HUES6 (cell line): ENCODE results near the gene URGCP.

Experiments used
- H3K27ac ChIP-seq: 2 replicates; pipeline ENCODE4 v1.7.0; 2013; ENCODE audit warnings: low read depth, mild to moderate bottlenecking, low read length, inconsistent platforms
- H3K27me3 ChIP-seq: 2 replicates; pipeline ENCODE4 v1.6.1; 2013; ENCODE audit warnings: low read length; ENCODE audit not compliant: control insufficient read depth, insufficient read depth
- H3K36me3 ChIP-seq: 2 replicates; pipeline ENCODE4 v1.6.1; 2013; ENCODE audit warnings: low read length; ENCODE audit not compliant: control insufficient read depth, insufficient read depth
- H3K4me1 ChIP-seq: 2 replicates; pipeline ENCODE4 v1.6.1; 2013; ENCODE audit warnings: low read length; ENCODE audit not compliant: control insufficient read depth, insufficient read depth
- H3K4me3 ChIP-seq: 2 replicates; pipeline ENCODE4 v1.5.1; 2013; ENCODE audit warnings: low read depth, low read length
- H3K9ac ChIP-seq: one replicate; pipeline ENCODE4 v1.6.1; 2013; ENCODE audit warnings: mild to moderate bottlenecking, low read length
- H3K9me3 ChIP-seq: 2 replicates; pipeline ENCODE4 v1.6.1; 2013; ENCODE audit warnings: low read depth, low read length; ENCODE audit not compliant: control insufficient read depth, insufficient read depth

The URGCP gene

GRCh38 chr7:43888993-43889945 lies 17.1 kb downstream of the URGCP start:
- H3K4me1 ChIP-seq, result no peaks in the 10 kb centered on the region
- no peak overlapping the region for H3K4me3 ChIP-seq
- H3K9ac ChIP-seq, result no peak overlapping the region
- peaks cover 8% of the 10 kb centered on the region for H3K36me3 ChIP-seq
- no peaks in the 10 kb centered on the region for H3K9me3 ChIP-seq
- no peak overlapping the region for H3K27ac ChIP-seq
- H3K27me3 ChIP-seq, result no peaks in the 10 kb centered on the region

GRCh38 chr7:43884617-43885016 lies 21.8 kb downstream of the URGCP start:
- Histone ChIP-seq H3K4me1 (peaks cover 8% of the 10 kb centered on the region; the same call in 1 of the 2 replicates), H3K36me3 (peaks cover 17% of the 10 kb centered on the region), H3K4me3 (no peak overlapping the region), H3K27me3 (no peaks in the 10 kb centered on the region), H3K27ac (no peak overlapping the region), H3K9me3 (no peaks in the 10 kb centered on the region), H3K9ac (no peak overlapping the region)

DNA sequence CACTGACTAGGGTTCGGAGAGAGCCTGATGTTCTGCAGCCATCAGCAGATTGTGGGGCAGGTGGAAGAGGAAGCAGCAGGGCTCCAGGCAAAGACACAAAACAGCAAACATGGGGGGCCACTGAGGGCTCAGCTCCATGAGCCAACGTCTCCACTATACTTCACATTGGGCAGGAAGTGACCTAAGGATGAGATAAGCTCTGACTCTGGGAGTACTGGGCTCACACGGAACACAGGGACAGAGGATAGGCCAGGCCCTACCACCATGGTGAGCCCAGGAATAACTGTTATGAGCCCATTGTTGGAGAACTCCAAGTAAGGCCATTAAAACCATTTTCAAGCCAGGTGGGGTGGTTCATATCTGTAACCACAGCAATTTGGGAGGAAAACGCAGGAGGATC lies 22.2 kb downstream of the URGCP start:
- no peaks in the 10 kb centered on the region for H3K27me3 ChIP-seq

GRCh38 chr7:43880596-43880995 lies 25.8 kb downstream of the URGCP start:
- Histone ChIP-seq H3K36me3 (peaks cover 49% of the 10 kb centered on the region), H3K27ac (no peak overlapping the region)

More for the DNA sequence above, 22.2 kb downstream of the URGCP start:
- no peaks in the 10 kb centered on the region for H3K9me3 ChIP-seq
- H3K27ac ChIP-seq, result no peak overlapping the region
- peaks cover 8% of the 10 kb centered on the region; the same call in 1 of the 2 replicates for H3K4me1 ChIP-seq
- H3K4me3 ChIP-seq, result no peak overlapping the region
- no peak overlapping the region for H3K9ac ChIP-seq
- peaks cover 18% of the 10 kb centered on the region for H3K36me3 ChIP-seq

DNA sequence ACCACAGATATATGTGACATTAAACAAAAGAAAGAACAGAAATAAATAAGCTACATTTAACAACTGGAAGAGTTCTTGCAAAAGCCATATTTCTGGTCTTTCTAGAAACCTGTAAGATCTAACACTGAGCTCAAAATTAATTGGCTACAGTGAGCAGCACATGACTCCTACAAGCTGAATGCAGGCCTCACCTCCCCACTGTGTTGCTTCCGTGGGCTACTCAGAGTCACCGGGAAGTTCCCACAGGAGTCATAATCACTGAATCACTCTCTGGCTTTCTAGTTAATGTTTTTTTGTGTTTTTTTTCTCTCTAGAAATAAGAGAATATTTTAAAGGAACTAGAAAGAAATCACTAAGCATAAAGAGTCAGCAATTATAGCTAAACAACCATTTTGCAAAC lies 26.9 kb downstream of the URGCP start:
- H3K4me1 ChIP-seq, result peaks cover 8% of the 10 kb centered on the region; the same call in 1 of the 2 replicates
- no peak overlapping the region for H3K9ac ChIP-seq
- no peaks in the 10 kb centered on the region for H3K9me3 ChIP-seq
- peaks cover 49% of the 10 kb centered on the region for H3K36me3 ChIP-seq
- no peaks in the 10 kb centered on the region for H3K27me3 ChIP-seq
- no peak overlapping the region for H3K27ac ChIP-seq
- no peak overlapping the region for H3K4me3 ChIP-seq

More at GRCh38 chr7:43880596-43880995, 25.8 kb downstream of the URGCP start:
- H3K9me3 ChIP-seq, result no peaks in the 10 kb centered on the region
- H3K4me1 ChIP-seq, result peaks cover 8% of the 10 kb centered on the region; the same call in 1 of the 2 replicates
- H3K4me3 ChIP-seq, result no peak overlapping the region
- H3K27me3 ChIP-seq, result no peaks in the 10 kb centered on the region
- H3K9ac ChIP-seq, result no peak overlapping the region

DNA sequence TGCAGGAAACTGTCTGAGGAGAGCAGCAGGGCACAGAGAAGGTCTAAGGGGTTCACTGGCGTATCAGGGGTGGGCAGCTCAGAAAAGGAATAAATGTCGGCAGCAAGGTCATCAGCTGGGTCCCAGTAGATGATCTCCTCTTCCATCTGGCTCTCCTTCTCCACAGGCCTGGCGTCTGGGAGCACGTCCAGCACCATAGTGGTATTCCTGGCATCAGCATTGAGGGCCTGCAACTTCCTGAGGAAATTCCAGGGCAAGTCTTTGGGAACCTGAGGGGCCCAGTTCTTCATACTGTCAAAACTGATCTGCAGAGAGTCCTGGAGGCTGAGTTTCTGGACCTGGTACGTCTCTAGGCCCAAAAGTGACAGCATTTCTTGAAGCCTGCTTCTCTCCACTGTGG lies 27.5 kb downstream of the URGCP start:
- Histone ChIP-seq H3K36me3 (peaks cover 44% of the 10 kb centered on the region), H3K9ac (no peak overlapping the region)

DNA sequence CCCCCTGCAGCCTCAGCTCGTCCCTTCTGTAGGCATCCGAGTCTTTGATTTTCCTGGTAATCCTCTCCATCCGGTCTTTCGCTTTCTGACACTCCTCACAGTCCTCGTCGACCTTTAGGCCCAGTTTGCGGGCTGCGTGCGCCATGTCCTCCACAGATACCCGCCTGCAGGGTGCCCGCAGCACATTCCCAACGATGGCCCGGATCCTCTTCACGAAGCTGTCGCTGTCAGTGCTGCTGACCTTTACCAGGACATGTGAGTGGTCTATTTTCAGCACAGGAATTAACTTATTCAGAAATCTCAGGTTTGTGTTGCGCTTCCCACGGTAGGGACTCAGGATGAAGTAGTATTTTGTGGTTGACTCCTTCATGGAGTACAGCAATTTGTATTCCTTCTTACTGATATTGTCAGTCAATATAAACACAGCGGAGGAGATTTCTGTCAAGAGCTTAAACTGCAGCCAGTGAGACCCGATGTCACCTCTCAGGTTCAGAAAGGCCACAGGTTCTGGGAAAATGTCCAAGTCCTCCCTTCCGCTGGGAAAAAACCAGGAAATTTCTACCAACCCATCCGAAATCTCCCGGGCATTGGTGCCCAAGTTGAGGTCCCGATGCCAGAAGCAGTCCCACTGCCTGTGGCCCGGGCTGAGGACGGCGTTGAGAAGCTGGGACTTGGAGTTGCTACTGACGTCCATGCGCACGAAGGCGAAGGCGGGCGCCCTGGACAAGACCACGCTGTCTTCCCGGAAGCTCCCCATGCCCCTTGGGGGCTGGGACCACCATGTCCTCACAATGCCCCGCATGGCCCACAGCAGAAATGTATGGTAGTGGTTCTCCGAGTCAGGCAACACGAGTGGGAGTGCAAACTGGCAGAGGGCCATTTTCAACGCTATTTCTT lies 28.2 kb downstream of the URGCP start:
- Histone ChIP-seq H3K27me3 (no peaks in the 10 kb centered on the region), H3K4me1 (peaks cover 8% of the 10 kb centered on the region; the same call in 1 of the 2 replicates), H3K9me3 (no peaks in the 10 kb centered on the region), H3K27ac (no peak overlapping the region), H3K36me3 (peaks cover 44% of the 10 kb centered on the region), H3K9ac (no peak overlapping the region), H3K4me3 (no peak overlapping the region)

More for the DNA sequence above, 27.5 kb downstream of the URGCP start:
- Histone ChIP-seq H3K27ac (no peak overlapping the region), H3K9me3 (no peaks in the 10 kb centered on the region), H3K4me1 (peaks cover 8% of the 10 kb centered on the region; the same call in 1 of the 2 replicates), H3K4me3 (no peak overlapping the region), H3K27me3 (no peaks in the 10 kb centered on the region)

DNA sequence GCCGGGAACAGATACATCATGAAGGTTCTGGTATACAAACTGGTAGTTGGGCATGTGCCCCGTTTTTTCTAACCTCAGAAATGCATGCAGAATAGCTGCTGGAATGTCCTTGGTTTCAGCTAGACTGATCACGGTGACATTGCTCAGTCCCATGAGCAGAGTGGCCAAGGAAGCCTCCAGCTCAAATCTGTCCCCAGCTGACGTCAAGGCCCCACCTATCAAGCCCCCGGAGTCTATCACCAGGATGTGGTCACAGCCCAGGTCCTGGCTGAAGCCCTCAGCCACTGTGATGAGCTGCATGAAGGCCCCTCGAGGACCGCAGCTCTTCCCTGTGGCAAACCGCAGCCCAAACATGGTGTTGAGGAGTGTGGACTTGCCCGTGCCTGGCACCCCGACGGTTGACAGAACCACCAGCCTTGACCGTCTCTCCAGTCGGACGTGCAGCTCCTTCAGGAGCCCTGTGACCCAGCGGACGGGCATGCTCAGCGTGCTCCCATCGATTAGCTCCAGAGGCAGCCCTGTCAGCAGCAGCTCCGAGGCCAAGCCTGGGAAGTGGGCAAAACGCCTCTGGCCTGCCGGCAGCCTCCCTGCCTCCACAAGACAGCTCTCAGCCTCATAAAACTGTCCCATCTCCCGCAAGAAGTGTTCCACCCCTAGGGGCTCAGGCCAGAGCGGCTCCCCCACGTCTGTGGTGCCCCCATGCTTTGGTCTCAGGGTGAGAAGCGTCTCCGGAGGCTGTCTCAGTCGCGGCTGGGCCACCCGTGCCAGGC lies 29.2 kb downstream of the URGCP start:
- H3K9me3 ChIP-seq, result no peaks in the 10 kb centered on the region
- no peak overlapping the region for H3K27ac ChIP-seq
- H3K4me3 ChIP-seq, result no peak overlapping the region
- H3K9ac ChIP-seq, result no peak overlapping the region
- H3K27me3 ChIP-seq, result no peaks in the 10 kb centered on the region
- peaks cover 15% of the 10 kb centered on the region for H3K4me1 ChIP-seq
- H3K36me3 ChIP-seq, result peaks cover 44% of the 10 kb centered on the region

- Histone ChIP-seq H3K9me3 (no peaks in the 10 kb centered on the region), H3K27me3 (no peaks in the 10 kb centered on the region), H3K4me1 (peaks cover 21% of the 10 kb centered on the region), H3K27ac (no peak overlapping the region), H3K4me3 (no peak overlapping the region), H3K36me3 (peaks cover 44% of the 10 kb centered on the region), H3K9ac (no peak overlapping the region)
Measured at GRCh38 chr7:43876241-43876640, 30.2 kb downstream of the URGCP start.

DNA sequence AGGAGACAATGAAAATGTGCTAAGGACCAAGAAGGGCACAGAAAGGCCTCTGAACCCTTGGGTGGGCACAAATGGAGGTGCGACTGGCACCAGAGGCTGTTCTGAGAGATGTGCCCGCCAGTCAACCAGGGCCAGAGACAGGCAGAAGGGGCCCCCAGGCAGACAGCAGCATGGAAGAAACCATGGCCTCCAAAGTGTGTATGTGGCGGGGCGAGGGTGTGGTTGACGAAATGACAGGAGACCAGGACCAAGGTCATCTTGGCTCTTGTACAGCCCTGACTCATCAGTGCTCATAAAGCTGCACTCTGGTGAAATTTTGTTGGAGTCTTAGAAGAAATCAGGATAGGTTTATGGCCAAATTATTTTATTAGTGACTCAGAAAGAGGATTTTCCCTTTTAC lies 33.1 kb downstream of the URGCP start:
- Histone ChIP-seq H3K27ac (no peak overlapping the region), H3K9me3 (no peaks in the 10 kb centered on the region), H3K27me3 (no peaks in the 10 kb centered on the region), H3K36me3 (peaks cover 29% of the 10 kb centered on the region), H3K4me3 (no peak overlapping the region), H3K9ac (no peak overlapping the region), H3K4me1 (peaks cover 17% of the 10 kb centered on the region)
